ENCODE data around the gene BPIFA2. TPM values are rescaled to one million over a fixed set of nuclear protein-coding genes. Genes with fewer than 3 reads are reported as not detected.

Gene BPIFA2
- total RNA-seq, 1 donor from 2014 or later: not detected

GRCh38 chr20:33137195-33137594 is 30.8 kb upstream of the BPIFA2 start:
- Mint-ChIP-seq H3K36me3 (ENCODE audit: low read depth) (no peaks in the 10 kb centered on the region), H3K4me1 (ENCODE audit: low read depth) (no peaks in the 10 kb centered on the region), H3K27ac (no peak overlapping the region), H3K27me3 (ENCODE audit: insufficient read depth) (peaks cover 4% of the 10 kb centered on the region), H3K9me3 (no peaks in the 10 kb centered on the region), H3K4me3 (no peak overlapping the region)
- no peak for DNase-seq (ENCODE audit: low spot score)
- intact Hi-C loops (cut with micrococcal nuclease): no loop called here

- intact Hi-C loops (cut with micrococcal nuclease): no loop called here
- no peaks in the 10 kb centered on the region for H3K36me3 Mint-ChIP-seq (ENCODE audit: low read depth)
- DNase-seq (ENCODE audit: low spot score): no peak
- H3K9me3 Mint-ChIP-seq: no peaks in the 10 kb centered on the region
- no peaks in the 10 kb centered on the region for H3K4me1 Mint-ChIP-seq (ENCODE audit: low read depth)
- H3K27me3 Mint-ChIP-seq (ENCODE audit: insufficient read depth): peaks cover 7% of the 10 kb centered on the region
- H3K4me3 Mint-ChIP-seq: no peak overlapping the region
- no peak overlapping the region for H3K27ac Mint-ChIP-seq
Measured at GRCh38 chr20:33139467-33139866, 28.5 kb upstream of the BPIFA2 start.

GRCh38 chr20:33145521-33145920 is 22.4 kb upstream of the BPIFA2 start:
- H3K4me3 Mint-ChIP-seq: no peak overlapping the region
- no peak for DNase-seq (ENCODE audit: low spot score)
- no peaks in the 10 kb centered on the region for H3K36me3 Mint-ChIP-seq (ENCODE audit: low read depth)
- no peak overlapping the region for H3K27ac Mint-ChIP-seq
- no peaks in the 10 kb centered on the region for H3K9me3 Mint-ChIP-seq
- H3K4me1 Mint-ChIP-seq (ENCODE audit: low read depth): no peaks in the 10 kb centered on the region
- H3K27me3 Mint-ChIP-seq (ENCODE audit: insufficient read depth): peaks cover 5% of the 10 kb centered on the region
- intact Hi-C loops (cut with micrococcal nuclease): no loop called here

- intact Hi-C loops (cut with micrococcal nuclease): no loop called here
- DNase-seq (ENCODE audit: low spot score): no peak
- H3K9me3 Mint-ChIP-seq: no peaks in the 10 kb centered on the region
- no peaks in the 10 kb centered on the region for H3K4me1 Mint-ChIP-seq (ENCODE audit: low read depth)
- H3K27me3 Mint-ChIP-seq (ENCODE audit: insufficient read depth): peaks cover 5% of the 10 kb centered on the region
- H3K4me3 Mint-ChIP-seq: no peak overlapping the region
- no peaks in the 10 kb centered on the region for H3K36me3 Mint-ChIP-seq (ENCODE audit: low read depth)
- no peak overlapping the region for H3K27ac Mint-ChIP-seq
Measured at GRCh38 chr20:33147299-33147698, 20.7 kb upstream of the BPIFA2 start.

GRCh38 chr20:33148040-33148439 is 19.9 kb upstream of the BPIFA2 start:
- intact Hi-C loops (cut with micrococcal nuclease): no loop called here
- no peaks in the 10 kb centered on the region for H3K4me1 Mint-ChIP-seq (ENCODE audit: low read depth)
- no peaks in the 10 kb centered on the region for H3K9me3 Mint-ChIP-seq
- peaks cover 5% of the 10 kb centered on the region for H3K27me3 Mint-ChIP-seq (ENCODE audit: insufficient read depth)
- no peaks in the 10 kb centered on the region for H3K36me3 Mint-ChIP-seq (ENCODE audit: low read depth)
- H3K4me3 Mint-ChIP-seq: no peak overlapping the region
- no peak overlapping the region for H3K27ac Mint-ChIP-seq
- DNase-seq (ENCODE audit: low spot score): no peak

GRCh38 chr20:33154252-33154651 is 13.7 kb upstream of the BPIFA2 start:
- H3K36me3 Mint-ChIP-seq (ENCODE audit: low read depth): no peaks in the 10 kb centered on the region

GRCh38 chr20:33158637-33159385 is 9.1 kb upstream of the BPIFA2 start:
- Mint-ChIP-seq H3K9me3 (no peaks in the 10 kb centered on the region), H3K4me3 (no peak overlapping the region), H3K27ac (no peak overlapping the region), H3K4me1 (ENCODE audit: low read depth) (no peaks in the 10 kb centered on the region), H3K36me3 (ENCODE audit: low read depth) (no peaks in the 10 kb centered on the region), H3K27me3 (ENCODE audit: insufficient read depth) (peaks cover 3% of the 10 kb centered on the region)
- no peak for DNase-seq (ENCODE audit: low spot score)
- intact Hi-C loops (cut with micrococcal nuclease): no loop called here

More at GRCh38 chr20:33154252-33154651, 13.7 kb upstream of the BPIFA2 start:
- peaks cover 3% of the 10 kb centered on the region for H3K27me3 Mint-ChIP-seq (ENCODE audit: insufficient read depth)
- no peak for DNase-seq (ENCODE audit: low spot score)
- intact Hi-C loops (cut with micrococcal nuclease): no loop called here
- no peak overlapping the region for H3K27ac Mint-ChIP-seq
- no peaks in the 10 kb centered on the region for H3K4me1 Mint-ChIP-seq (ENCODE audit: low read depth)
- H3K9me3 Mint-ChIP-seq: no peaks in the 10 kb centered on the region
- no peak overlapping the region for H3K4me3 Mint-ChIP-seq

GRCh38 chr20:33159713-33160112 is 8.2 kb upstream of the BPIFA2 start:
- no peaks in the 10 kb centered on the region for H3K9me3 Mint-ChIP-seq
- DNase-seq (ENCODE audit: low spot score): no peak
- no peaks in the 10 kb centered on the region for H3K4me1 Mint-ChIP-seq (ENCODE audit: low read depth)
- no peaks in the 10 kb centered on the region for H3K36me3 Mint-ChIP-seq (ENCODE audit: low read depth)
- intact Hi-C loops (cut with micrococcal nuclease): no loop called here
- H3K27me3 Mint-ChIP-seq (ENCODE audit: insufficient read depth): peaks cover 3% of the 10 kb centered on the region
- no peak overlapping the region for H3K4me3 Mint-ChIP-seq
- H3K27ac Mint-ChIP-seq: no peak overlapping the region

GRCh38 chr20:33160681-33161080 is 7.3 kb upstream of the BPIFA2 start:
- no peaks in the 10 kb centered on the region for H3K4me1 Mint-ChIP-seq (ENCODE audit: low read depth)
- no peaks in the 10 kb centered on the region for H3K9me3 Mint-ChIP-seq
- intact Hi-C loops (cut with micrococcal nuclease): no loop called here
- no peaks in the 10 kb centered on the region for H3K36me3 Mint-ChIP-seq (ENCODE audit: low read depth)
- peaks cover 3% of the 10 kb centered on the region for H3K27me3 Mint-ChIP-seq (ENCODE audit: insufficient read depth)
- H3K27ac Mint-ChIP-seq: no peak overlapping the region
- DNase-seq (ENCODE audit: low spot score): no peak
- no peak overlapping the region for H3K4me3 Mint-ChIP-seq

- no peak overlapping the region for H3K4me3 Mint-ChIP-seq
- intact Hi-C loops (cut with micrococcal nuclease): no loop called here
- H3K27me3 Mint-ChIP-seq (ENCODE audit: insufficient read depth): no peaks in the 10 kb centered on the region
- no peak overlapping the region for H3K27ac Mint-ChIP-seq
- no peaks in the 10 kb centered on the region for H3K4me1 Mint-ChIP-seq (ENCODE audit: low read depth)
- H3K9me3 Mint-ChIP-seq: no peaks in the 10 kb centered on the region
- H3K36me3 Mint-ChIP-seq (ENCODE audit: low read depth): no peaks in the 10 kb centered on the region
- DNase-seq (ENCODE audit: low spot score): no peak
Measured at GRCh38 chr20:33162313-33162712, 5.6 kb upstream of the BPIFA2 start.

- Mint-ChIP-seq H3K36me3 (ENCODE audit: low read depth) (no peaks in the 10 kb centered on the region), H3K9me3 (no peaks in the 10 kb centered on the region), H3K4me3 (no peak overlapping the region), H3K27ac (no peak overlapping the region), H3K27me3 (ENCODE audit: insufficient read depth) (no peaks in the 10 kb centered on the region), H3K4me1 (ENCODE audit: low read depth) (no peaks in the 10 kb centered on the region)
- intact Hi-C loops (cut with micrococcal nuclease): no loop called here
- no peak for DNase-seq (ENCODE audit: low spot score)
Measured at GRCh38 chr20:33162753-33163152, 5.2 kb upstream of the BPIFA2 start.

- Mint-ChIP-seq H3K9me3 (peaks cover 8% of the 10 kb centered on the region), H3K27me3 (ENCODE audit: insufficient read depth) (peaks cover 2% of the 10 kb centered on the region), H3K27ac (no peak overlapping the region), H3K4me3 (no peak overlapping the region), H3K4me1 (ENCODE audit: low read depth) (no peaks in the 10 kb centered on the region), H3K36me3 (ENCODE audit: low read depth) (peaks cover 2% of the 10 kb centered on the region)
- DNase-seq (ENCODE audit: low spot score): no peak
- intact Hi-C loops (cut with micrococcal nuclease): no loop called here
Measured at GRCh38 chr20:33163856-33164762, 3.9 kb upstream of the BPIFA2 start.

GRCh38 chr20:33164763-33165095 is 3.2 kb upstream of the BPIFA2 start:
- Mint-ChIP-seq H3K4me1 (ENCODE audit: low read depth) (no peaks in the 10 kb centered on the region), H3K27ac (no peak overlapping the region), H3K4me3 (no peak overlapping the region), H3K9me3 (peaks cover 9% of the 10 kb centered on the region), H3K36me3 (ENCODE audit: low read depth) (peaks cover 2% of the 10 kb centered on the region), H3K27me3 (ENCODE audit: insufficient read depth) (peaks cover 2% of the 10 kb centered on the region)
- intact Hi-C loops (cut with micrococcal nuclease): no loop called here
- no peak for DNase-seq (ENCODE audit: low spot score)
